Neural progenitor cell (in vitro differentiated cells): ENCODE data around the gene ZNF519. TPM values are rescaled to one million over a fixed set of nuclear protein-coding genes. Genes with fewer than 3 reads are reported as not detected.

Source experiments
- DNase-seq: peaks from one replicate; pipeline ENCODE4 v3.0.0-alpha.2; 2016; ENCODE audit warnings: low spot score
- H2AFZ ChIP-seq: fragments of 200-600 bp; sonication (generic); replicated peaks from 2 replicates; pipeline ENCODE4 v1.6.1; 2016; ENCODE audit warnings: antibody characterized with exemption
- H3F3A ChIP-seq: fragments of 200-600 bp; sonication (generic); 2 replicates; pipeline ENCODE4 v1.6.1; 2016; ENCODE audit warnings: antibody characterized with exemption, low read depth
- H3K27ac ChIP-seq: fragments of 200-600 bp; sonication (generic); 2 replicates; pipeline ENCODE4 v1.5.1; 2016; ENCODE audit warnings: mild to moderate bottlenecking
- H3K27me3 ChIP-seq: fragments of 200-600 bp; sonication (generic); 2 replicates; pipeline ENCODE4 v1.6.1; 2016; ENCODE audit warnings: mild to moderate bottlenecking, moderate library complexity
- H3K36me3 ChIP-seq: fragments of 200-600 bp; sonication (generic); 2 replicates; pipeline ENCODE4 v1.5.1; 2016
- H3K4me1 ChIP-seq: fragments of 200-600 bp; sonication (generic); 2 replicates; pipeline ENCODE4 v1.6.1; 2016; ENCODE audit warnings: mixed run types
- H3K4me2 ChIP-seq: fragments of 200-600 bp; sonication (generic); 2 replicates; pipeline ENCODE4 v1.6.1; 2016
- H3K4me3 ChIP-seq: fragments of 200-600 bp; sonication (generic); 2 replicates; pipeline ENCODE4 v1.5.1; 2016
- H3K79me2 ChIP-seq: fragments of 200-600 bp; sonication (generic); 2 replicates; pipeline ENCODE4 v1.6.1; 2016; ENCODE audit warnings: low read depth
- H3K9ac ChIP-seq: fragments of 200-600 bp; sonication (generic); 2 replicates; pipeline ENCODE4 v1.6.1; 2016
- H3K9me3 ChIP-seq: fragments of 200-600 bp; sonication (generic); 2 replicates; pipeline ENCODE4 v1.5.1; 2016; ENCODE audit warnings: low read depth
- H4K20me1 ChIP-seq: fragments of 200-600 bp; sonication (generic); 2 replicates; pipeline ENCODE4 v1.6.1; 2016; ENCODE audit warnings: low read depth
- H3K27ac Mint-ChIP-seq: 3 replicates; pipeline ENCODE4 v1.8.0; 2021; ENCODE audit warnings: mixed read lengths
- H3K27me3 Mint-ChIP-seq: 2 replicates; pipeline ENCODE4 v1.8.0; 2022; ENCODE audit warnings: low read depth, mild to moderate bottlenecking, inconsistent platforms, moderate library complexity, mixed read lengths; ENCODE audit not compliant: insufficient read depth
- H3K36me3 Mint-ChIP-seq: 3 replicates; pipeline ENCODE4 v1.8.0; 2021; ENCODE audit warnings: mixed read lengths
- H3K4me1 Mint-ChIP-seq: 3 replicates; pipeline ENCODE4 v1.8.0; 2021; ENCODE audit warnings: mixed read lengths
- H3K4me3 Mint-ChIP-seq: 3 replicates; pipeline ENCODE4 v1.8.0; 2021; ENCODE audit warnings: mild to moderate bottlenecking, moderate library complexity, mixed read lengths
- H3K9me3 Mint-ChIP-seq: 3 replicates; pipeline ENCODE4 v1.8.0; 2020; ENCODE audit warnings: mixed read lengths
- EZH2 ChIP-seq: fragments of 200-600 bp; sonication (generic); IDR thresholded peaks from 2 replicates; pipeline ENCODE4 v1.6.1; 2017; ENCODE audit warnings: antibody characterized with exemption, mild to moderate bottlenecking, moderate library complexity
- EZH2phosphoT487 ChIP-seq: fragments of 200-600 bp; sonication (generic); IDR thresholded peaks from 2 replicates; pipeline ENCODE4 v1.6.1; 2017; ENCODE audit warnings: antibody characterized with exemption
- total RNA-seq: library from RNA; depleted of rRNA; stranded (reverse); fragments of >200 nt; gene quantifications from 2 replicates; pipeline ENCODE4 v1.2.3, GENCODE V29; 2015; ENCODE audit warnings: low replicate concordance
- TF ChIP-seq, protein P1 (sequence below): fragments of 200-600 bp; sonication (generic); IDR thresholded peaks from 2 replicates; pipeline ENCODE4 v1.5.1; 2017; ENCODE audit warnings: antibody characterized with exemption, mild to moderate bottlenecking

Gene ZNF519
- total RNA-seq, 1 donor from 2014 or later: 64.6 TPM

DNA sequence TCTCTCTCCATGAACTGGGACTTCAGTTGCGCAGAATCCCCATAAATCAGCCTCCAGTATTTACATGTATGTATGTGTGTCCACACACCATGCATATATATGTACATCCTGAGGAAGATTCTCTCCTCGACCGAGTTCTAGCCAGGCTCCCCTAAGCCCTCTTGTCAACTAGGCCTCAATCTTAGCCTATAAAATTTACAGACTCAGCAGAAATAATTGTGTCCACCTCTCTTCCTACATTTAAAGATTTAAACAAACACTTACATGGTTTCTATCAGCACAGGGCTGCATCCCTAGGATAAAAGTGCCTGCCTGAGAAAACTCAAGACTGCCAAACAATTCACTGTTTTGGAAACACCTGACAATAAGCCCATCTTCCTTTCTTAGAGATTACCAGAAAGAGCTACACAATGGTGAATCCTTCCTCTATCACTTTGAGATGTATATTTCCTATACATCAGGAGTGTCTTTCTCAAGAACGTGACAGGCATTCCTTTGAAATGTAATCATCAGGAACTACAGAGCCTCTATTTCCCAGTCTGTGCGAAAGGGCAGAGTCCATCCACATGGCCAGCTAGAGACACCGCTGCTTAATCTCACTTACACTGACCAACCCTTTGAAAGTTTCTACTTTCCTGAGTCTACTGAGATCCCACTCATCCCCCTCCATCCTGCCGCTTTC, 39.5 kb downstream of the ZNF519 start:
- Histone ChIP-seq H2AFZ (no peak overlapping the region), H3F3A (no peaks in the 10 kb centered on the region), H3K4me1 (no peaks in the 10 kb centered on the region), H3K9ac (no peak overlapping the region), H3K4me2 (no peak overlapping the region), H4K20me1 (no peaks in the 10 kb centered on the region), H3K79me2 (no peaks in the 10 kb centered on the region), H3K27me3 (no peaks in the 10 kb centered on the region), H3K36me3 (no peaks in the 10 kb centered on the region), H3K27ac (no peak overlapping the region), H3K9me3 (peaks cover 7% of the 10 kb centered on the region), H3K4me3 (no peak overlapping the region)
- Mint-ChIP-seq H3K36me3 (peaks cover 27% of the 10 kb centered on the region), H3K27ac (no peak overlapping the region), H3K4me3 (no peak overlapping the region), H3K27me3 (peaks cover 2% of the 10 kb centered on the region), H3K4me1 (peaks cover 3% of the 10 kb centered on the region), H3K9me3 (peaks cover 9% of the 10 kb centered on the region)
- DNase-seq: no peak
- TF ChIP-seq EZH2: no peak
- TF ChIP-seq, protein P1, sequence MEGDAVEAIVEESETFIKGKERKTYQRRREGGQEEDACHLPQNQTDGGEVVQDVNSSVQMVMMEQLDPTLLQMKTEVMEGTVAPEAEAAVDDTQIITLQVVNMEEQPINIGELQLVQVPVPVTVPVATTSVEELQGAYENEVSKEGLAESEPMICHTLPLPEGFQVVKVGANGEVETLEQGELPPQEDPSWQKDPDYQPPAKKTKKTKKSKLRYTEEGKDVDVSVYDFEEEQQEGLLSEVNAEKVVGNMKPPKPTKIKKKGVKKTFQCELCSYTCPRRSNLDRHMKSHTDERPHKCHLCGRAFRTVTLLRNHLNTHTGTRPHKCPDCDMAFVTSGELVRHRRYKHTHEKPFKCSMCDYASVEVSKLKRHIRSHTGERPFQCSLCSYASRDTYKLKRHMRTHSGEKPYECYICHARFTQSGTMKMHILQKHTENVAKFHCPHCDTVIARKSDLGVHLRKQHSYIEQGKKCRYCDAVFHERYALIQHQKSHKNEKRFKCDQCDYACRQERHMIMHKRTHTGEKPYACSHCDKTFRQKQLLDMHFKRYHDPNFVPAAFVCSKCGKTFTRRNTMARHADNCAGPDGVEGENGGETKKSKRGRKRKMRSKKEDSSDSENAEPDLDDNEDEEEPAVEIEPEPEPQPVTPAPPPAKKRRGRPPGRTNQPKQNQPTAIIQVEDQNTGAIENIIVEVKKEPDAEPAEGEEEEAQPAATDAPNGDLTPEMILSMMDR: no peak
- no peak for TF ChIP-seq EZH2phosphoT487

- Histone ChIP-seq H3K36me3 (no peaks in the 10 kb centered on the region), H3K4me3 (no peak overlapping the region), H3K9ac (no peak overlapping the region), H2AFZ (no peak overlapping the region), H3K27me3 (no peaks in the 10 kb centered on the region), H3K4me1 (no peaks in the 10 kb centered on the region), H3K79me2 (no peaks in the 10 kb centered on the region), H3K27ac (no peak overlapping the region), H3K9me3 (peaks cover 6% of the 10 kb centered on the region), H4K20me1 (no peaks in the 10 kb centered on the region), H3K4me2 (no peak overlapping the region), H3F3A (no peaks in the 10 kb centered on the region)
- TF ChIP-seq EZH2 (no peak), EZH2phosphoT487 (no peak)
- TF ChIP-seq, protein P1: no peak
- peaks cover 3% of the 10 kb centered on the region for H3K9me3 Mint-ChIP-seq
- no peak overlapping the region for H3K27ac Mint-ChIP-seq
- H3K27me3 Mint-ChIP-seq: peaks cover 2% of the 10 kb centered on the region
- no peak for DNase-seq
- H3K4me3 Mint-ChIP-seq: no peak overlapping the region
- H3K36me3 Mint-ChIP-seq: peaks cover 4% of the 10 kb centered on the region
- peaks cover 3% of the 10 kb centered on the region for H3K4me1 Mint-ChIP-seq
These were observed 42.5 kb downstream of the ZNF519 start for GRCh38 chr18:14089781-14090180.

- H3K36me3 ChIP-seq: no peaks in the 10 kb centered on the region
- no peak overlapping the region for H3K4me3 ChIP-seq
- peaks cover 2% of the 10 kb centered on the region for H3K27me3 Mint-ChIP-seq
- no peak overlapping the region for H3K9ac ChIP-seq
- DNase-seq: no peak
- no peak overlapping the region for H3K27ac ChIP-seq
- H3K9me3 Mint-ChIP-seq: peaks cover 3% of the 10 kb centered on the region
- no peaks in the 10 kb centered on the region for H3F3A ChIP-seq
- no peaks in the 10 kb centered on the region for H3K4me1 ChIP-seq
- no peak overlapping the region for H2AFZ ChIP-seq
- H4K20me1 ChIP-seq: no peaks in the 10 kb centered on the region
- no peaks in the 10 kb centered on the region for H3K79me2 ChIP-seq
- no peak overlapping the region for H3K27ac Mint-ChIP-seq
- no peaks in the 10 kb centered on the region for H3K27me3 ChIP-seq
- TF ChIP-seq EZH2phosphoT487 (no peak), EZH2 (no peak)
- TF ChIP-seq, protein P1: no peak
- no peak overlapping the region for H3K4me2 ChIP-seq
- no peak overlapping the region for H3K4me3 Mint-ChIP-seq
- H3K4me1 Mint-ChIP-seq: peaks cover 3% of the 10 kb centered on the region
- H3K9me3 ChIP-seq: no peaks in the 10 kb centered on the region
- H3K36me3 Mint-ChIP-seq: no peaks in the 10 kb centered on the region
These were observed 43.0 kb downstream of the ZNF519 start for GRCh38 chr18:14089191-14089590.
